ENCODE data around the gene SAMD13. TPM values are rescaled to one million over a fixed set of nuclear protein-coding genes. Genes with fewer than 3 reads are reported as not detected.

The SAMD13 gene
- total and polyA plus RNA-seq, 2 of the 8 experiments (the other 6 are each of a cell fraction or from before 2014, with no cell fraction given), result 0.86 to 2.3 TPM

GRCh38 chr1:84363019-84363418, 61.5 kb downstream of the SAMD13 start:
- 84% methylated on average over 5 of the region's 5 CpGs; no CpG with 5 or more reads in 1 of the 2 experiments for WGBS, 2 experiments (ENCODE audit: extremely low coverage in 1 of 2, insufficient coverage in 1 of 2, insufficient read length in 1 of 2, insufficient replicate concordance in 2 of 2, low coverage in 1 of 2, low lambda C conversion rate in 2 of 2, missing lambda C conversion rate in 1 of 2)
- no peak overlapping the region for H2AFZ ChIP-seq (ENCODE audit: low read length)
- no peak for TF ChIP-seq SRF (IDR thresholded peaks at IDR 0.05; ENCODE audit: low read depth, low read length)
- TF ChIP-seq GABPA (IDR thresholded peaks at IDR 0.05; ENCODE audit: borderline replicate concordance, insufficient read depth, low read length), result no peak
- TF ChIP-seq HDAC6 (IDR thresholded peaks at IDR 0.05; ENCODE audit: low read depth, low read length), result no peak
- no peak for TF ChIP-seq YY1 (IDR thresholded peaks at IDR 0.05; ENCODE audit: low read depth, low read length)
- no peak for TF ChIP-seq CREB1 (IDR thresholded peaks at IDR 0.05)
- no peak for TF ChIP-seq USF2 (IDR thresholded peaks at IDR 0.05; ENCODE audit: low read length)
- TF ChIP-seq MAX (IDR thresholded peaks at IDR 0.05), result no peak
- no peak for TF ChIP-seq ATF2 (IDR thresholded peaks at IDR 0.05; ENCODE audit: low read length)
- no peak for TF ChIP-seq NRF1 (IDR thresholded peaks at IDR 0.05; ENCODE audit: low read depth, low read length)
- no peak for TF ChIP-seq TAF1 (IDR thresholded peaks at IDR 0.05; ENCODE audit: low read depth, low read length)

More at GRCh38 chr1:84363019-84363418, 61.5 kb downstream of the SAMD13 start:
- Histone ChIP-seq H2AK5ac (ENCODE audit: low read depth, low read length) (no peak overlapping the region), H3K4me2 (ENCODE audit: insufficient read depth in 1 of 2, low read depth in 2 of 2, low read length in 2 of 2) (no peak overlapping the region), H3K9me3 (ENCODE audit: insufficient read depth in 2 of 2, low read depth in 1 of 2, low read length in 1 of 2) (no peaks in the 10 kb centered on the region), H3K23ac (ENCODE audit: insufficient read length) (no peak overlapping the region), H3K23me2 (ENCODE audit: low read depth, low read length) (no peaks in the 10 kb centered on the region), H2BK120ac (replicated peaks; ENCODE audit: low read depth, low read length) (no peak overlapping the region), H3K27me3 (replicated peaks in 1 of 4; ENCODE audit: control insufficient read depth in 3 of 4, extremely low read depth in 1 of 4, insufficient read depth in 3 of 4, low read length in 3 of 4) (no peaks in the 10 kb centered on the region), H3K4me3 (ENCODE audit: extremely low read depth in 1 of 4, insufficient read depth in 2 of 4, low read depth in 3 of 4, low read length in 4 of 4) (no peak overlapping the region), H3K27ac (ENCODE audit: low read depth, low read length) (no peak overlapping the region), H4K5ac (ENCODE audit: insufficient read length, low read depth, low read length) (no peak overlapping the region), H3K79me2 (ENCODE audit: control insufficient read depth in 1 of 2, insufficient read depth in 2 of 2, low read length in 2 of 2) (no peaks in the 10 kb centered on the region), H3K56ac (replicated peaks; ENCODE audit: insufficient read length, low read depth, low read length) (no peak overlapping the region), H4K20me1 (replicated peaks in 1 of 2; ENCODE audit: control insufficient read depth in 1 of 2, insufficient read depth in 2 of 2, low read length in 2 of 2) (no peaks in the 10 kb centered on the region), H4K91ac (replicated peaks; ENCODE audit: insufficient read length, low read length) (no peak overlapping the region), H4K8ac (ENCODE audit: extremely low read depth, insufficient read depth, low read length) (no peak overlapping the region), H3K14ac (ENCODE audit: insufficient read length) (no peak overlapping the region), H2BK15ac (ENCODE audit: low read length) (no peak overlapping the region), H2BK5ac (ENCODE audit: low read depth, low read length) (no peak overlapping the region), H3K4ac (replicated peaks; ENCODE audit: insufficient read length, low read depth, low read length) (no peak overlapping the region), H2BK20ac (ENCODE audit: low read length) (no peak overlapping the region), H3K4me1 (replicated peaks in 1 of 4; ENCODE audit: control insufficient read depth in 3 of 4, insufficient read depth in 4 of 4, low read length in 3 of 4) (no peaks in the 10 kb centered on the region), H3K36me3 (ENCODE audit: control insufficient read depth in 2 of 4, insufficient read depth in 4 of 4, low read length in 3 of 4) (no peaks in the 10 kb centered on the region), H3K79me1 (ENCODE audit: low read depth, low read length) (no peaks in the 10 kb centered on the region), H3K18ac (ENCODE audit: extremely low read depth, low read length) (no peak overlapping the region), H2BK12ac (ENCODE audit: low read depth, low read length) (no peak overlapping the region), H3K9ac (replicated peaks in 1 of 4; ENCODE audit: extremely low read depth in 1 of 4, low read depth in 3 of 4, low read length in 3 of 4) (no peak overlapping the region)
- ChIA-PET CTCF (ENCODE audit: partially characterized antibody) (no interaction called here), POLR2A (ENCODE audit: partially characterized antibody) (no interaction called here)
- DNase-seq (ENCODE audit: low read depth in 1 of 2, low spot score in 2 of 2), result no peak
- FAIRE-seq, result no peak
